ENCODE results near the gene ECSIT. TPM values are rescaled to one million over a fixed set of nuclear protein-coding genes. Genes with fewer than 3 reads are reported as not detected.

ECSIT gene
- total RNA-seq, 1 donor = 36.9 TPM

DNA sequence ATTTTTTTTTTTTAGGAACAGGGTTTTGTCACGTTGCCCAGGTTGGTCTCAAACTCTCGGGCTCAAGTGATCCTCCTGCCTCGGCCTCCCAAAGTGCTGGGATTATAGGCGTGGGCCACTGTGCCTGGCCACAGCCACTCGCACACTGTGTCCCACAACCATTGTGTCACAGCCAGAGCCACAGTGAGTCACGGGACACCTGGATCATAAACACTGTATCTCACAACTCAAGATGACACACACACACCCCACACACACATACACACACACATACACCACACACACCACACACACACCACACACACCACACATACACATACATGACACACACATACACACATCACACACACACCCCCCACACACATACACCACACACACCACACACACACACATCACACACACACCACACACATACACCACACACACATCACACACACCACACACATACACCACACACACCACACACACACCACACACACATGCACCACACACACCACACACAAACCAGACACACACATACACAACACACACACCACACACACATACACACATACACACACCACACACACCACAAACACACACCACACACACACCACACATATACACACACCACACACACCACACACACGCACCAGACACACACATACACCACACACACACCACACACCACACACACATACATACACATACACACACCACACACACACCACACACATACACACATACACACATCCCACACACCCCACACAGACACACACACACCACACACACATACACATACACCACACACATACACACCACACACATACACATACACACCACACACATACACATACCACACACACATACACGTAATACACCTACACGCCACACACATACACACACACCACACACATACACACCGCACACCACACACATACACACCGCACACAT is 64.3 kb downstream of the ECSIT start:
- Histone ChIP-seq H3K4me2 (ENCODE audit: insufficient read depth, low read length) (no peak overlapping the region), H3K36me3 (ENCODE audit: insufficient read depth, low read length) (no peaks in the 10 kb centered on the region), H3K79me2 (ENCODE audit: insufficient read depth, low read length) (no peaks in the 10 kb centered on the region), H4K20me1 (ENCODE audit: insufficient read depth, low read length) (no peaks in the 10 kb centered on the region), H3K27ac (ENCODE audit: low read depth, low read length) (no peak overlapping the region), H3K27me3 (ENCODE audit: insufficient read depth, low read length) (no peaks in the 10 kb centered on the region), H3K4me1 (ENCODE audit: insufficient read depth, low read length) (no peaks in the 10 kb centered on the region), H3K4me3 (ENCODE audit: insufficient read depth, low read length) (no peak overlapping the region), H2AFZ (ENCODE audit: low read length) (no peak overlapping the region), H3K9me3 (ENCODE audit: low read depth, low read length) (no peaks in the 10 kb centered on the region)
- no peak for TF ChIP-seq CTCF (IDR thresholded peaks at IDR 0.05; ENCODE audit: extremely low read depth, low read depth, low read length)
- no peak for DNase-seq (ENCODE audit: insufficient read length, low spot score, missing footprints)

GRCh38 chr19:11463391-11463790 is 65.5 kb downstream of the ECSIT start:
- no peaks in the 10 kb centered on the region for H3K27me3 ChIP-seq (ENCODE audit: insufficient read depth, low read length)
- no peak overlapping the region for H3K4me3 ChIP-seq (ENCODE audit: insufficient read depth, low read length)
- H3K4me1 ChIP-seq (ENCODE audit: insufficient read depth, low read length) = no peaks in the 10 kb centered on the region
- H3K36me3 ChIP-seq (ENCODE audit: insufficient read depth, low read length) = no peaks in the 10 kb centered on the region
- no peak for TF ChIP-seq CTCF (IDR thresholded peaks at IDR 0.05; ENCODE audit: extremely low read depth, low read depth, low read length)
- H2AFZ ChIP-seq (ENCODE audit: low read length) = no peak overlapping the region
- no peak overlapping the region for H3K27ac ChIP-seq (ENCODE audit: low read depth, low read length)
- no peaks in the 10 kb centered on the region for H3K9me3 ChIP-seq (ENCODE audit: low read depth, low read length)
- H3K4me2 ChIP-seq (ENCODE audit: insufficient read depth, low read length) = no peak overlapping the region
- no peaks in the 10 kb centered on the region for H3K79me2 ChIP-seq (ENCODE audit: insufficient read depth, low read length)
- H4K20me1 ChIP-seq (ENCODE audit: insufficient read depth, low read length) = no peaks in the 10 kb centered on the region
- DNase-seq (ENCODE audit: insufficient read length, low spot score, missing footprints) = peak; percentile 34

DNA sequence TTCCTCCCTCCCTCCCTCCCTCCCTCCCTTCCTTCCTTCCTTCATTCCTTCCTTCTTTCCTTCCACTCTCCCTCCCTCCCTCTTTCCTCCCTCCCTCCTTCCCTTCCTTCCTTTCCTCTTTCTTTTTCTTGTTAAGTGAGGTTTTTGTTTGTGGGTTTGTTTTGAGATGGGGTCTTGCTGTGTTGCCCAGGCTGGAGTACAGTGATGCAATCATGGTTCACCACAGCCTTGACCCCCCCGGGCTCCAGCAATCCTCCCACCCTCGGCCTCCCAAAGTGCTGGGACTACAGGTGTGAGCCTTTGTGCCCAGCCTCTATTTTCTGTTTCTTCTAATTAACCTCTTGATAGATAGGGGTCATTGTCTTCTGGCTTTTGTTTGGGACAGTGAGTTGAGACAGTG is 67.5 kb downstream of the ECSIT start:
- Histone ChIP-seq H2AFZ (ENCODE audit: low read length) (no peak overlapping the region), H3K4me1 (ENCODE audit: insufficient read depth, low read length) (no peaks in the 10 kb centered on the region), H4K20me1 (ENCODE audit: insufficient read depth, low read length) (no peaks in the 10 kb centered on the region)

More for the DNA sequence above, 67.5 kb downstream of the ECSIT start:
- DNase-seq (ENCODE audit: insufficient read length, low spot score, missing footprints) = no peak
- no peaks in the 10 kb centered on the region for H3K79me2 ChIP-seq (ENCODE audit: insufficient read depth, low read length)
- no peak overlapping the region for H3K4me3 ChIP-seq (ENCODE audit: insufficient read depth, low read length)
- H3K27ac ChIP-seq (ENCODE audit: low read depth, low read length) = no peak overlapping the region
- no peaks in the 10 kb centered on the region for H3K9me3 ChIP-seq (ENCODE audit: low read depth, low read length)
- no peaks in the 10 kb centered on the region for H3K27me3 ChIP-seq (ENCODE audit: insufficient read depth, low read length)
- H3K4me2 ChIP-seq (ENCODE audit: insufficient read depth, low read length) = no peak overlapping the region
- H3K36me3 ChIP-seq (ENCODE audit: insufficient read depth, low read length) = no peaks in the 10 kb centered on the region
- TF ChIP-seq CTCF (IDR thresholded peaks at IDR 0.05; ENCODE audit: extremely low read depth, low read depth, low read length) = no peak
